Measurements from ENCODE around the gene IL1RAP.

Gene IL1RAP

DNA sequence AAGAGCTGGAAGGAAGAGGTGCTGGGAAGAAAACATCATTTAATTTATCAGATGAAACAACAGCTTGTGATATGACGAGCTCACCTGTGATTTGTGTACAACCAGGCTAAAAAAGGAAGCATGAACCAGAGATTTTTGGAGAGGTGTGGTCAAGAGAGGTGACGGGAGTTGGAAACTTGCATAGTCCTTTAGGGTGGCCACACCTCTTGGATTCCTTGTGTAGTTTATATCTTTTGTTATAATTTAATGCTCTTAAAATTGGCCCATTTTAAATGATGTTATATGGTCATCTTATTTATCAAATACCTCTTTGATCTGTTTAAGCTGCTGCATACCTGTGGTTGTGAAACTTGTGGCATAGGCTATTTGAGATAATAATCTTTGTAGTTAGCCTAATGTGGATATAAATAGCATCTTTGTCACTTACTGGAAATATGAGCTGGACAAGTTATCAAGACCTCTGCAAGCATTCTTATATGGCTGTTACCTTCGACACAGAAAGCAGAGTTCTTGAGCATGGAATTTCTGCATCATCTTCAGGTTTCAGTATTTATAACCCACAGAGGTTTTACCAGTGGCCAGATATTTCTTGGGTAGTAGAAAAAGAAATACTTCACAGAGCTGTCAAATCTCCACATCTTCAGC, 49.1 kb downstream of the IL1RAP start:
- no peaks in the 10 kb centered on the region for H3K36me3 ChIP-seq (ENCODE audit: insufficient read depth, low read length)
- H3K4me1 ChIP-seq (ENCODE audit: insufficient read depth, low read length), result peaks cover 13% of the 10 kb centered on the region
- H3K9me3 ChIP-seq (ENCODE audit: control insufficient read depth, insufficient read depth, low read length), result no peaks in the 10 kb centered on the region
- H3K9ac ChIP-seq (ENCODE audit: low read depth, low read length), result no peak overlapping the region

DNA sequence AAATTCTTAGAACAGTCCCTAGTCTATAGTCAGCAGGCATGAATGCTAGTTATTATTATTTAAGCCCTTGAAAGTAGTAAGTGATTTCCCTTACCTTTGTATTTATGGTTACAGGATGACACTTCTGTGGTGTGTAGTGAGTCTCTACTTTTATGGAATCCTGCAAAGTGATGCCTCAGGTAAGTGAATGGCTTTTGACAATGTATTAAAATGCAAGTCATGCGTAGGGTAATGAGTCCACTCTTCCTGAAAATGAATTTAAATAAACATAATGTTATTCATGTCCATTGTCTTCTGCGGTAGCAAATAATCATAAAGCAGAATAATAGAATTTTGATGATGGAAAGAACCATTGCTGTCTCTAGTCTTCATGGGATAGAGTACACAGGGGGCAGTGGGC, 50.3 kb downstream of the IL1RAP start:
- no peak overlapping the region for H3K9ac ChIP-seq (ENCODE audit: low read depth, low read length)
- no peaks in the 10 kb centered on the region for H3K36me3 ChIP-seq (ENCODE audit: insufficient read depth, low read length)
- peaks cover 18% of the 10 kb centered on the region for H3K4me1 ChIP-seq (ENCODE audit: insufficient read depth, low read length)
- H3K9me3 ChIP-seq (ENCODE audit: control insufficient read depth, insufficient read depth, low read length), result no peaks in the 10 kb centered on the region

DNA sequence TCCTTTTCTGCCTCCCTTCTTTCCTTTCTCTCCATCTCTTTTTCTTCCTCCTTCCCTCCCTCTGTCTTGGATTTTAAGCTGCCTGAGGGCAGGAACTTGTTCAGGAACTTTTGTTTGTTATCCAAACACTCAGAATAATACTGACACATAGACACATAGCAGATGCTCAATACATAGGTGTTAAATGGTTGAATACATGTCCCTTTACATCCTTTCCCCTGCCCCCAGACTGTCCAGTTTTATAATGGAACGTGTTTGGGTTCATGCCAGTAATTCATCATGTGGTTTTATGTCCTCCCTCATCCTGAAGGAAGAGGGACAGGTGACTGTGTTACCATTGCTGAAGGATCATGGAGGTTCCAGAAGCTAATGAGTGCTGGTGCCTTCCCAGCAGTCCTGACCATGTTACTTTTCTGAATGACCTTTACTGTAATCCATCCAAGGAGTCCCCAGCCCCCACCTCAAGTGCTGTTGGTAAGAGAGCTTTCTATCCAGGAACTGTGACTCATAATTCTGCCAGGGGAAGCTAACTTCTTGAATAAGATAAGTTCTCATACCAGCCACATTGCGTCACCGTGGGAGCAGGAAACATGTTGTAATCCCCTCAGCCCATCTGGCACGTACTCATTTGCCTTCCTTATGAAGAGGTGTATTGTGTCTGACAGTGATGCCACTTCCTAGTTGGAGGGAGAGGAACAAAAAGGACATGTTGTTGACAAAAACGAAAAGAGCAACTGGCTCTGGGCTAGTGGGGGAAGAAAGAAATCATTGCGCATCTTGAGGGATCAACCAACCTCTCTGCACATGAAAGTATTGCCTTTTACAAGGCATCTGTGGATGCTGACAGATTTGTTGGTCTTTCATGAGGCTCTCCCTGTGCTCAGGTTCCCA, 52.4 kb downstream of the IL1RAP start:
- Histone ChIP-seq H3K4me1 (ENCODE audit: insufficient read depth, low read length) (peaks cover 19% of the 10 kb centered on the region), H3K9me3 (ENCODE audit: control insufficient read depth, insufficient read depth, low read length) (no peaks in the 10 kb centered on the region), H3K9ac (ENCODE audit: low read depth, low read length) (no peak overlapping the region), H3K36me3 (ENCODE audit: insufficient read depth, low read length) (no peaks in the 10 kb centered on the region)

DNA sequence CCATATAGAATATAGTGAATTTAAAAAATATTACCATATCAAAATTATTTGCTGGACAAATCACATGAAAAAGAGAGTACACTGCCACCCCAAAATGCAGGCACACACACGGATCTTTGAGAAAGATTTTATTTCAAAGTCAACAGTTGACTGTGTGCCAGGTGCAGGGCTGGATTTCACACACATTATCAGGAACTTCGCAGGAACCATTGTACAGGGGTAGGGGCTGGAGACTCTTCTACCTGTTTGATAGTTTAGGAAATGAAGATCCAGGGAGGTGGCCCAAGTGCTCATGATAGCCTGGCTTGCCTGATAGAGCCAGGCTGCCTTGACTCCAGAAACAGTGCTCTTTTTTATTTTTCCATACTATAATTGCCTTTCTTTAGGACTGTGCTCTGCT, 54.2 kb downstream of the IL1RAP start:
- H3K36me3 ChIP-seq (ENCODE audit: insufficient read depth, low read length), result no peaks in the 10 kb centered on the region
- peaks cover 19% of the 10 kb centered on the region for H3K4me1 ChIP-seq (ENCODE audit: insufficient read depth, low read length)
- H3K9ac ChIP-seq (ENCODE audit: low read depth, low read length), result no peak overlapping the region
- no peaks in the 10 kb centered on the region for H3K9me3 ChIP-seq (ENCODE audit: control insufficient read depth, insufficient read depth, low read length)

DNA sequence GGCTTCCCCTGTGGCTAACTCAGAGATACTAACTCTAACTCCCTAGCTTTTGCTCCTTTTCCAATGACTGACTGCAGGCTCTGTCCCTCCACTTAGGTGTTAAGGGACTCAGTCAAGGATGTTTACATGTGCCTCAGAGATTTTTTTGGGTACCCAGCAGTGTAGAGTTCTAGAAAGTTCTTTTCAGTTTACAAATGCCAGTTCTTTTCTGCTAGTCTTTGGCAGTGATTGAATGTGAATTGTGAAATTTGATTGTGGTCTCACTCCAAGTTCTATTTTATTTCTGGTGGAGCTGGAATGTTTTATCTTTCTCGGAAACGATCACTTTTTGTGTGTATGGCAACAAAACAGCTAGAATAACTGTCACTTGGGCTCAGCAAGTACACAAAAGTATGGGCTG, 60.6 kb downstream of the IL1RAP start:
- Histone ChIP-seq H3K36me3 (ENCODE audit: insufficient read depth, low read length) (no peaks in the 10 kb centered on the region), H3K9ac (ENCODE audit: low read depth, low read length) (no peak overlapping the region), H3K4me1 (ENCODE audit: insufficient read depth, low read length) (no peaks in the 10 kb centered on the region; the same call in 1 of the 2 replicates), H3K9me3 (ENCODE audit: control insufficient read depth, insufficient read depth, low read length) (peaks cover 3% of the 10 kb centered on the region)

DNA sequence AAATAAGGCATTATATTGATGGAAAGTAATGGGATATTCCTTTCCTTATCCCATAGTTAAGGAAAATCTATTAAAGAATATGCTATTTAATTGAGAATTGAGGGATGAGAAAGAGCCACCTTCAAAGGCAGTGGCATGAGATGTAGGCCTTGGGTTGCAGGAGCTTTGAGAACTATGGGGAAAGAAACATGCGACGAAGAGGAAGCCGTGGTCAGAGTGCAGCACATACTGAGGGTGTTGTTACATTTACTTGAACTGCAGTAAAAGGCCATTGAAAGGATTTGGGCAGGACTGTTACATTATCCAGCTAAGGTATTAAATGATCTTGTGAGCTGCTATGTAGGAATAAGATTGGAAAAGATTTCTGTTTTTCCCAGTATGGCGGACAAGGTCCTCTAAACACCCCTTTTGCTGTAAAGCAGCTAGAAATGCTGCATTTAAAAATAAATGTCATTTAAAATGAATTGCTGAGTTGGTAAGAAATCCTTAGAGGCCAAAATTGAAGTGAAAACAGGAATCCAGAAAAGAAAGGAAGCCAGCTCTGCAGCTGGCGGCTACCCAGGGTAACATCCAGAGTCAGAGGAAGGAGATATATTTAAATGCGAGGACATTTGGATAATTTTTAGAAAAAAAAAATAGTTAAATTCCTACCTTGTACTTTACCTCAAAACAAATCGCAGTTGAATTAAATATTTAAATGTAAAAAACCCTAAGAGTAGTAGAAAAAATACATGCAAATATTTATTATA, 61.7 kb downstream of the IL1RAP start:
- Histone ChIP-seq H3K9ac (ENCODE audit: low read depth, low read length) (no peak overlapping the region), H3K9me3 (ENCODE audit: control insufficient read depth, insufficient read depth, low read length) (peaks cover 3% of the 10 kb centered on the region), H3K36me3 (ENCODE audit: insufficient read depth, low read length) (no peaks in the 10 kb centered on the region), H3K4me1 (ENCODE audit: insufficient read depth, low read length) (no peaks in the 10 kb centered on the region)

DNA sequence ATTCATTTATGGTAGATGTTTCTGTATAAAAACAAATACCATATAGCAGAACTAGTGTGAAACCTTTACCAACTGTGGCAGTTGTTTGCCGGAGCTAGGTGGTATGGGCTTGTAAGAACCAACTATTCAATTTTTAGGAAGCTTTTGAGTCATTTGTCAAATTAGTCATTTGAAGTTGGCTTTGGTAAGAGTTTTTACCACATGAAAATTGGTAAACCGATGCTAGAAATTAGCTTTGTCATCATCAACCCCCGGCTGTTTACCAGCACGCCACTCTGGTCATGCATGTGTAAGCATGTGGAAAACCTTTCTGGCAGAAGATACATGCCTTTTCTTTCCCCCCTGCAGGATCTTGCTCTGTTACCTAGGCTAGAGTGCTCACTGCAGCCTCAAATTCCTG, 63.3 kb downstream of the IL1RAP start:
- Histone ChIP-seq H3K9ac (ENCODE audit: low read depth, low read length) (no peak overlapping the region), H3K4me1 (ENCODE audit: insufficient read depth, low read length) (no peaks in the 10 kb centered on the region), H3K36me3 (ENCODE audit: insufficient read depth, low read length) (no peaks in the 10 kb centered on the region), H3K9me3 (ENCODE audit: control insufficient read depth, insufficient read depth, low read length) (peaks cover 3% of the 10 kb centered on the region)

DNA sequence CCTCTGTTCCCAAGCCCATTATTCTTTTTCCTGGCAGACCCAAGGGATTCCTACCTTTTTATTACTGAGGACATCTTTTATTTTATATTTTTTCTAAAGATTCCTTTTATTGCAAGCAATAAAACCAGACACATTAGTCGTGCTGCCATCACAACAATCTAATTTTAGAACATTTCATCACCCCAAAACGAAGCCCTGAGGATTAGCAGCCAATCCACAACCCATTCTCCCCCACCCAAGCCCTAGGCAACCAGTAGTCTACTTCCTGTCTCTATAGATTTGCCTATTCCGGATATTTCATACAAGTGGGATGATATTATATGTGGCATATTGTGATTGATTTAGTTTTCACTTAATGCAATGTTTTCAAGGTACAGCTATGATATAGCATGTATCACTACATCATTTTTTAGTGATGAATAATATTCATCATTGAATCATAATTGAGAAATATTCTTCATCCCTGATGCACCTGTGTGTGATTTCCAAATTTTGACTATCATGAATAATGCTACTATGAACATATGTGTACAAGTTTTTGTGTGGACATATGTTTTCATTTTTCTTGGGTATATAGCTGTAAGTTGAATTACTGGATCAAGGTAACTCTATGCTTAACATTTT, 65.7 kb downstream of the IL1RAP start:
- Histone ChIP-seq H3K36me3 (ENCODE audit: insufficient read depth, low read length) (no peaks in the 10 kb centered on the region), H3K9me3 (ENCODE audit: control insufficient read depth, insufficient read depth, low read length) (peaks cover 3% of the 10 kb centered on the region), H3K9ac (ENCODE audit: low read depth, low read length) (no peak overlapping the region), H3K4me1 (ENCODE audit: insufficient read depth, low read length) (no peaks in the 10 kb centered on the region)

DNA sequence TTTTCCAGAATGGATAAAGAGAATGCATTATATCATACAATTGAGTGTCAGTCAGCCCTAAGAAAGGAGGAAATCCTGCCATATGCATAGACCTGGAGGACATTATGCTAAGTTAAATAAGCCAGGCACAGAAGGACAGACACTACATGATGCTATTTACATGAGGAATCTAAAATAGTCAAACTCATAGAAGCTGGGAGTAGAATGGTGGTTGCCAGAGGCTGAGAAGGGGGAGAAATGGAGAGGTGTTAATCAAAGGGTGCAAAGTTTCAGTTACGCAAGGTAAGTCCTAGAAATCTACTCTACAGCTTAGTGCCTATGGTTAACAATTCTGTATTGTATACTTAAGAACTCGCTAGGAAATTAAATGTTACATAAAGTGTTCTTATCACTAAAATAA, 66.5 kb downstream of the IL1RAP start:
- Histone ChIP-seq H3K36me3 (ENCODE audit: insufficient read depth, low read length) (no peaks in the 10 kb centered on the region), H3K4me1 (ENCODE audit: insufficient read depth, low read length) (no peaks in the 10 kb centered on the region), H3K9ac (ENCODE audit: low read depth, low read length) (no peak overlapping the region), H3K9me3 (ENCODE audit: control insufficient read depth, insufficient read depth, low read length) (peaks cover 3% of the 10 kb centered on the region; the same call in 1 of the 2 replicates)

DNA sequence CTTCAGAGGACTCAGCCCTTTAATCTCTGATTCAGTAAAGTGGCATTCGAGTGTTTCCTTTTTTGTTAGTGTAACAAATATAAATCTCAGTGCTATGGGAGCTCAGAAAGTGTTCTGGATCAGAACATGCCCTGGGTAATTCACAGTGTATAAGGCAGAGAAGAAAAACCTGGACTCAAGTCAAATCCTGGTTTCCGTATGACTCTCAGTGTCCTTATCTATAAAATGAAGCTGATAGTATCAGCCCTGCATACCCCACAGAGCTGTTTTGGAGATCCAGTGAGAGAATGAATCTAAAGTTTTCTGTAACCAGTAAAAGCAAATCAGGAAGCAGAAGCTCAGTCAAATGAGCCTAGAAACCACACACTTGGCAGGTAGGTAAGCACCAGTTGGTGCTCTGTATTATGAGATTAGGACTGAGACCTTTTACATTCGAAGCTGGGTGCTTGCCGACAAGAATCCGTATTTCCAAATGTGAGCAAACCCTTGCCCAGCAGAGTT, 67.2 kb downstream of the IL1RAP start:
- Histone ChIP-seq H3K9me3 (ENCODE audit: control insufficient read depth, insufficient read depth, low read length) (peaks cover 3% of the 10 kb centered on the region; the same call in 1 of the 2 replicates), H3K9ac (ENCODE audit: low read depth, low read length) (no peak overlapping the region), H3K4me1 (ENCODE audit: insufficient read depth, low read length) (peaks cover 5% of the 10 kb centered on the region), H3K36me3 (ENCODE audit: insufficient read depth, low read length) (no peaks in the 10 kb centered on the region)

DNA sequence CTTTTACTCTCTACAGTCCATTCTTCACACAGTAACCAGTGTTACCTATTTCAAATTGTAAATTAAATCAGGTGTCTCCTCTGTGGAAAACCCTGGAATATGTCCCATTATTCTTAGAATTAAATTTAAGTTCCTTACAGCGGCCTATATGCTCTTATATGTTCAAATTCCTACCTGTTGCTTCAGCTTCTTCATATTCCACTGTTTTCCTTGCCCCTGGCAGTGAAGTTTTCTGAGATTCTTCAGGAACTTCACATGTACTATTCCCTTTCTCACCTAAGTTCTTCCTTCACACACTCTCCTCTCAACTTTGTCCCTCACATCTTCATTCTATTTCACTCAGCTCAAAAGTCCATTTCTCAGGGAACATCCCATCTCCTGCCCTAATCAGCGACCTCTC, 68.8 kb downstream of the IL1RAP start:
- peaks cover 12% of the 10 kb centered on the region for H3K4me1 ChIP-seq (ENCODE audit: insufficient read depth, low read length)

DNA sequence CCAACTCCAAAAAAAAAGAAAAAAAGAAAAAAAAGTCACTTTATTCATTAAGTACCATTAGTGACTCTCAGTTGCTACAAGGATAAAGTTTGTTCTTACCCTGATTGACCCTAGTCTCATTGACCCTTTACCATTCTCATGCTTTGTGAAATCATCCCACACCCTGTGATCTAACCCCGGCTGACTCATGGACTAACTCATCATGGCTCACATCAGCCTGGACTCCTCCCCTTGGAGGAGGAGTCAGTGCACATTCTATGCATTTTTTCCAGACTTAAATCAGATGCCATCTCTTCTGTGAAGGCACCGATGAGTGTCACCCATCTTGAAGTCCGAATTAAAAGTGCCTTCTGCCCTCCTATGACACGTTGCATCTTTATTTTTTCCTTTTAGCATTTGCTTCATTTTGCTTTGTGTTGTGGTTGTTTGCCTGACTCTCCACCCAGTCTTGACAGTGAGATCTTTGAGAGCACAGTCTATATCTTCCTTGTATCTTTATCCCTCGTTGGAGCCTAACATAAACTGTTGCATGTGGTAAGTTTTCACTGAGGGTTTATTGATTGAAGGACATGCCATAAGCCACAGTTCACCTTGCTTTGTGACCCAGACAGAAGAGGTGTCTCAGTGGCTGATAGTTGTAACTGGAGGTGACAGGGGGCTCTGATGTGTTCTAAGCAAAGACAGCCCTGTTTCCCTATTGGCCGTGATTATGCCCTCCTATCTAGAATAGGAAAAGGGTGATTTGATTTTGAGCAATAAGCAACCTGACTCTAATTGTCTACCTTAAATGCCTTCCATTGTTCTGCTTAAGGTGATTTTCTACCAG, 72.1 kb downstream of the IL1RAP start:
- no peaks in the 10 kb centered on the region for H3K9me3 ChIP-seq (ENCODE audit: control insufficient read depth, insufficient read depth, low read length)
- H3K9ac ChIP-seq (ENCODE audit: low read depth, low read length), result no peak overlapping the region; the same call in 1 of the 2 replicates
- H3K4me1 ChIP-seq (ENCODE audit: insufficient read depth, low read length), result peaks cover 12% of the 10 kb centered on the region
- H3K36me3 ChIP-seq (ENCODE audit: insufficient read depth, low read length), result no peaks in the 10 kb centered on the region

More for the DNA sequence above, 68.8 kb downstream of the IL1RAP start:
- H3K36me3 ChIP-seq (ENCODE audit: insufficient read depth, low read length), result no peaks in the 10 kb centered on the region
- H3K9ac ChIP-seq (ENCODE audit: low read depth, low read length), result no peak overlapping the region
- peaks cover 3% of the 10 kb centered on the region; the same call in 1 of the 2 replicates for H3K9me3 ChIP-seq (ENCODE audit: control insufficient read depth, insufficient read depth, low read length)

DNA sequence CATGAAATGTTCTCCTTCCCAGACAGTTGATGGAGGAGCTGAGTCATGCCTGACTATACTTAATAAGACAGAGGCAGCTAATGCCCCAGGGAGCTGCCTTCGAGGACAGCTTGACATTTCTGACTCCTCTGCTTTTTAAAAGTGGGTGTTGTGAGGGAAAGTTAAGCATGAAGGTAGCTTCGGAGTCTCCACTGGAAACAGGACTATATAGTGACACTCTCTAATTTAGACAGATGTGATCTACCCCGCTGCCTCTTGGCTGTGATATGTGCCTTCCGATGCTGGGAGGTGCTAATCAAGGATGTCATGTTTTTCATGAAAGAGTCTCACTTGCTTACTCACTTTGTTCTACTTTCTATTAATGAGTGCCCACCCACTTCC, 72.7 kb downstream of the IL1RAP start:
- Histone ChIP-seq H3K36me3 (ENCODE audit: insufficient read depth, low read length) (no peaks in the 10 kb centered on the region), H3K4me1 (ENCODE audit: insufficient read depth, low read length) (peaks cover 12% of the 10 kb centered on the region), H3K9ac (ENCODE audit: low read depth, low read length) (no peak overlapping the region), H3K9me3 (ENCODE audit: control insufficient read depth, insufficient read depth, low read length) (no peaks in the 10 kb centered on the region)
